Activated naive CD4-positive, alpha-beta T cell treated with Interleukin-2 at 50 U/mL for 16 hours (primary cell): ENCODE results near the gene GAST.

Experiments used
- DNase-seq: peaks from one replicate; pipeline ENCODE4 v3.0.0-alpha.2; 2020

Gene GAST

DNA sequence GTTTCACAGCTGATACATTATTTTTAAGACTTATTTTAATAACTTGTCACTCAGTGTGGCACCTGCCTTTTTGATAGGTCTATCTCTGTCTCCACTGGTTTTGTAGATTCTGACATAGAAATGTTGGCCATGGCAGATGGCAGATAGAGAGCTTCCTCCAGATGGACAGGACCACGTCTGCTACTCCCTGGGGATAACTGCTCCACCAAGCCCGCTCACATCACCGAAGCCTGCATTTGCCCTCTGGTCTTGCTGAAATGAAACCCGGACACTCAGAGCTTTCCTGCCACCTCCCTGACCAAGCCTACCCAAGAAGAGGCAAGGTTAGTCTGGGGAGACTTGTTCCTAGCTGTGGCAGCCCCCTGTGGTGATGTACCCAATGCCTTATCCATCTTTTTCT, 38.7 kb downstream of the GAST start:
- DNase-seq = no peak

GRCh38 chr17:41751288-41751687, 39.2 kb downstream of the GAST start:
- no peak for DNase-seq

- no peak for DNase-seq
These were observed 41.9 kb downstream of the GAST start for GRCh38 chr17:41754066-41754465.

GRCh38 chr17:41758601-41759000, 46.5 kb downstream of the GAST start:
- no peak for DNase-seq

DNA sequence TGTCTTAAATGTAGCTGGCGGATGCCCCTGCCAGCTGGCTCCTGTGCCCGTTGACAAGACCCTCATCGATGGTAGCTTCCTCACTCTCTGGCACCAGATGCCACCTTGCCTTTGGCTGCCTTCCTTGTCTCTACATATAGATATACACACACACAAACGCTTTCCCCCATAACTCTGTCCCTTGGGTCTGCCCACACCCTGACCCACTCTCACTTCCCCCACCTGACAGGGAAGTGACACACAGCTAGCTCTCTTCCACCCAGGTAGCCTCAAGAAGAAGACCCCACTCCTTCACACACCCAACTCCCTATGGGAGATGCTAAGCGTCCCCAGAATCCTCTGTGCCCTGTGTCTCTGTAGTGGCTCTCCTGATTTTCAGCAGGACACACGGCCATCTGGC, 48.7 kb downstream of the GAST start:
- no peak for DNase-seq

DNA sequence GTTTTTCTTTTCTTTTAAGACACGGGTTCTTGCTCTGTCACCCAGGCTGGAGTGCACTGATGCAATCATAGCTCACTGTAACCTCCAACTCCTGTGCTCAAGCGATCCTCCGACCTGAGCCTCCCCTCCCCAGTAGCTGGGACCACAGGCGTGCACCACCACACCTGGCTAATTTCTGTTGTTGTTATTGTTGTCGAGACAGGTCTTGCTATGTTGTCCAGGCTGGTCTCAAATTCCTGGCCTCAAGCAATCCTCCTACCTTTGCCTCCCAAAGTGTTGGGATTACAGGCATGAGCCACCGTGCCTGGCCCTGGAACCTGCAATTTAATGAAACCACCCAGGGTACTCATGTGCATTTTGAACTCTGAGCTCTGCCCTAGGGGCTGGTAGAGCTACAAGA, 50.3 kb downstream of the GAST start:
- no peak for DNase-seq

DNA sequence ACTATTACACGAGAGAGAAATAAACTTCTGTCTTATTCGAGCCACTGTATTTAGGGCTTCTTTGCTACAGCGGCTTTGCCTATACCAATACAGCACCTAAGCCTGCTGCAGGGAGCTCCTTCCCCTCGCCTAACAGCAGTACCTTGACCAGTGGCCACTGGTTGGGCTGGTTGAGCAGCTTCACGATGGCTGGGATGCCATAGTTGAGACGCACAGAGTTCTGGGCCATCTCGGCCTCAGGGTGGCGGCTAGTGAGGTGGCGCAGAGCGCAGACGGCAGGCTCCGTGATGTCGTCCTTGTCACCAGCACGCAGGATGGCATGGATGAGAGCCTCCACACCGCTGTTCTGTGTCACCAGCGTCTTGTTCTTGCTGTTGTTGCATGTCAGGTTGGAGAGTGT, 50.7 kb downstream of the GAST start:
- DNase-seq = no peak

GRCh38 chr17:41763327-41763726, 51.2 kb downstream of the GAST start:
- no peak for DNase-seq
